ENCODE measurements around the gene GPC5.

Gene GPC5

DNA sequence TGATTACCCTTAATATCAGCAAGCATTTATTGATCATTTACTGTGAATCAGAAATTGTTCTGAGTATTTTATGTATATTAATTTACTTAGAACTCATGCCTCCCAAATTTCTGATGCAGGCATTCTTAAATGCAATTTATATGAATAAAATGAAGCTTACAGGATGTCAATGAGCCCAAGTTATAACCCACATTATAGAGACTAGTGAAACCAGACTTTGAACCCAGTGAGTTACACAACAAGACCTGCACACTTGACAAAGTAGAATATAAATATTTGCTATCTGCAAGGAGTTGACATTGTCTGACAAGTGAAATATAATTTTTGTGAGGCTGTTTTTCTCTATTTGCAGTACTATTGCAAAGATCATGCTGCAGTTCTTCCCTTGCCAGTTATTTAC, 656.0 kb downstream of the GPC5 start:
- no peak for DNase-seq

DNA sequence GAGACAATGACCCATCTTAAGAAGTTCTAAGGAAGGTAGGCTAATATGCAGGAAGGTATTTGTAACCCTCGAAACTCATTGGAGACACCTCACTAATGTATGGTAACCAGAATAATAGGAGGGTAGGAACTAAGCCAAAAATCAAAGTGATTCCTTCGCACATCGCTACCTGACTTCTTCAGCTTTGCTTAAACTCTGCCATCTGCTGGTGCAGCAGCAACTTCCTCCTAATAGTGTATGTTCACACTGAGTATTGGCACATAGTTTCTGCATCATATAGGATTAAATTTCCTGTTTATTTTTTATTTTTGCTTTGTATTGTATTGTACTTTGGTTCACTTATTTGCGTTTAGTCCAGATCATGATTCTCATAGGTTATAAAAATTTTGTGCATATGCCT, 676.2 kb downstream of the GPC5 start:
- no peak for DNase-seq

DNA sequence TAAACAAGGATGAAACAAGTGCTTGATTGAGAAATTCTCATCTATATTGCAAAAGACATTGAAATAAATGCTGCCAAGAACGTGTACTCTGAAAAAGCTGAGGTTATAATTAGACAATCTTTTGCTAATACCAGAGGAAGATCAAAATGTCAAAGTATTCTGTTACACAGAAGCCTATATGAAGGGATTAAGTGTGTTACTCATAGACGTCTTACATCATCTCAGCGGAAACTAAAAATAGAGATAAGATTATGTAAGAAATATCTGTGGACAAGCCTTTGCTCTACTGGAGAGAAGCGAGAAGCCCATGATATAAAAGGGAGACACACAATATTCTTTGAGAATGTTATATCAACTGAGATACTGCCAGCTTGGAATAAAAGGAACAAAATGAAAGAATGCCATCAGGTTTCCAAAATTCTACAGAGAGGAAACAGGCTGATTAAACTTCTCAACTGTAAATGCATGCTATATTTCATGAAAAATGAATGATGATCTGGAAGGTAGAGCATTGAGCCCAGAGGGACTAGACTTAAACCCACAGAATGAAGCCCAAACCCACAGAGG, 699.0 kb downstream of the GPC5 start:
- DNase-seq, result no peak

DNA sequence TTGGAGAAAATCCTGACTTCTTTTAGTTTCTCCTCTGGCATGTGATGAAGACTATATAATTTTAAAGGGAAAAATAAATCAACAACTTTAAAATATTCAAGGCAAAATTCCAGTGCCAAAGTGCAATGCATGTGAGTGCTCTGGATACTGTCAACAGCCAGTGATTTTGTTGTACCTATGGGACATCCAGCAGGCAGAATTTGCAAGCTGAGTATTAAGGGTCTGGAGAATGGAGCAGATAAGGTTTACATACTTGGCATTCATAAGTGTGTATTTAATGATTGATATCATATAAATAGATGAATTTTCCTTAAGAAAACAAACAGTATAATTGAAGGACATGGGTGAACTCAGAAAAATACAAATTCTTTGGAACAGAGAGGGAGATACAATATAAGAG, 703.4 kb downstream of the GPC5 start:
- no peak for DNase-seq

DNA sequence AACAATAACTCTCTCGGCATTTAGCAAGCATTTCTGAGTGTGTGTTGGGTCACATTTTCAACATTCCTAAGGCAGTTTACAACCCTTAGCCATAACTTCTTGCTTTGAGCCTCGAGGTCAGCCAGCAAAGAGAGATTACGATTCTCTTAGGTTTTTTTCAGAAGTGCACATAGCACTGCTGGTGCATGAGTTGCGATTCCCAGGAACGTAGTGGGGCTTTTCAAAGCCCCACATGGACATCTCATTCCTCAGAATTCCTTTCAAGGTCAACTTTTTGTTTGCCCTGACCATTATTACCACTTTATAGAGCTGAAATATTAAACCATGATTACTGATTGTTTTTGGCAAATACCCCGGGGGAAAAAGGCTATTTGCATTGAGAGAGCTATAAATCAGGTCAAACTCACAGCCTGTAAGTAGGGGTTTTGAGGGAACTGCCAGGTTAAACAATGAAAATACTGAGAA, 705.3 kb downstream of the GPC5 start:
- DNase-seq, result no peak

DNA sequence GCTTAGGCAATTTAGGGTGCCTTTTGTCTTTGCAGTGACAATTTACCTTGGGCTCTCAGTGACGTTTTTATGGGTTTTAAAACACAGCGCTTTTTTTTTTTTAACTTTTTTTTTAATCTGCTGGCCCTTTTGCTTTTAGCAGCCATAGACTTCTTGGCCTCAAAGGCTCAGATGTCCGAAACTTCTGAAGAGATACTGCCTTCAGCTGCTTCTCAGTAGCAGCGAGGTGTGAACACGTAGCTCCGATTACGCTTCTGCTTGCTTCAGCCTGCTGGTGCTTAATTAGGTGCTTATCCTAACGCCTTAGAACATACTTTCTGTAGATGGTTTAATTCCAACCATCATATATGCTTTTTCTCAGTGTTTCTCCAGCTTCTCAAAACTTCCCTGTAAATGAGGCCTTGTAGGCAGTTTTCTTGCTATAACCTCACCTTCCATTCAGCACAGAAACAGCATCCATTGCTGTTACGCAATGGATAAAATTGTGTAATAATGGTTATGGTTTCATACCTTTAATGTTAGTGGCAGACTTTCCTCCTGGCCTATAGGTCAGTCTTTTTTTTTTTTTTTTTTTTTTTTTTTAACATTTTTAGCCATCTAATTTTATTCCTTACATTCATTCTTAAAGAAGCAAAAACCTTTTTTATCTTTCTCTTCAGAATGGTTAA, 723.9 kb downstream of the GPC5 start:
- DNase-seq, result no peak

DNA sequence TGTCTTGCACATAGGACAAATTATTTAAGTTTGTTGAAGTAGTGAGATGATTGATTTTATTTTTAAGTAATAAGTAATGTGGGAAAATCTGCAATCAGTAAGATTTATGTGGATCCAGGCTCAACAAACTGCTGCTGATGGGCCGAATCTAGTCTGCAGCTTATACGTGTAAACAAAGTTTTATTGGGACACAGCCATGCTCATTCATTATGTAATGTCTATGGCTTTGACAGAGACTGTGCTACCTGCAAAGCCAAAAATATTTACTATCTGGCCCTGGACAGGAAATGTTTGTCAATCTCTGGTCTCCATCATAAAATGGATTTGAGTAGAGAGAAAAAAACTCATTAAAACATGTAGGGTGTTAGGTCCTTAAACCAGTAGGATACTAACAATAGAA, 728.0 kb downstream of the GPC5 start:
- no peak for DNase-seq

DNA sequence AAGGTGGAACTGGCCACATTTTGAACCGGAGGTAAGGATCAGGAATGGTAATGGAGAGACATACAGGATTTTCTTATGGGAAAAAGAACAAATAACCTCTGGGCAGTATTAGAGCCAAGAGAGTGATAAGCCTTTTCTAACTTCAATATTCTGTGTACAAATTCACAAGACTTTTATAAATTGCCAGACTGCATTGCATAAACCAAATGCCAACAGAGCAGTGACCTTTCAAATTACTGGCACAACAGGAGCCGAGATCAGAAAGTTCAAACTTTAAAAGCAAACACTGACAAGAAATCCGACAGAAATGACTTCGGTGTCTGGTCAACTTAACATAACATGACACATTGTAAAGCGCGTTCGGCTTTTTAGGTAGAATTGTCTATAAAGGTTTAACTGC, 737.1 kb downstream of the GPC5 start:
- no peak for DNase-seq

DNA sequence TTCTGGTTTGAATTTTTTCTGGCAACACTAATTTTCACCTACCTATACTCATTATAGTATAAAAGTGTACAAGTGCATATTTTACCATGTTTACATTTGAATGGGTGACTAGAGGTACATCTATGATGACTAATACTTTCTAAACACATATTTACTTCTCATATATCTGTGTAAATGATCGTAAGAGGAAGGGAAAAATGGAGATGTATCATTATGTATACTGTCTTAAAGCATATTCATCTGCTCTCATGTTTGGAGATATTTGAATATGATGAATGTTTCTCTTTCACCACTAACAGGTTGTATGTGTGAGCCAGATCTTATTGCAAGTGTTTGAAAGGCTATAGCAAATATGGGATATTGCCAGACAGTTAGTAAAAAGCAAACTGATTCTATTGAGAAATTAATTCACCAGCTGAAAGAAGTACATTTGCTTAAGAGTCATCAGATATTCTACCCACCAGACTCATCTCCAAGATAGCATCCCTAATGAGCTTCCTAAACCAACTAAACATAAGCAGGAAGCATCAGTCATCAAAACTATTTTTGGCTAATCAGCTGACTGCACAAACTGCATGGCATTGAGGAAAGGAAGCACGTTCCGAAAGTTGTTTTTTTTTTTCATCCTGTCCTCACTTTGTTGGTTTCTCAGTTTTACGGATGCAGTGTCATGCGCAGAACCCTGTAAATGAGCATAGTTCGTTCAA, 738.2 kb downstream of the GPC5 start:
- no peak for DNase-seq

DNA sequence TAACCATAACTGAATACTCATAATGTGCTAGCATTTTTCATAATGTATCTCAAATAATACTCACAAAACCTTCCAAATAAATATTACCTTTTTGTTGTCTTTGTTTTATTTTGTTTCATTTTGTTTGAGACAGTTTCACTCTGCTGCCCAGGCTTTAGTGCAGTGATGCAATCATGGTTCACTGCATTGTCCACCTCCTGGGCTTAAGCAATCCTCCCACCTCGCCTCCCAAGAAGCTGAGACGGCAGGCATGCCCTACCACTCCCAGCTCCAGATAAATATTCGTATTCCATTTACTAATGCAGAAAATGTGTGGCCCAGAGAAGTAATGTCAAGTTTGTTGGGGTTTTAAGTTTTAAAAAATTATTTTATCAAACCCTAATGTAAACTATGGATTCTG, 739.1 kb downstream of the GPC5 start:
- no peak for DNase-seq

DNA sequence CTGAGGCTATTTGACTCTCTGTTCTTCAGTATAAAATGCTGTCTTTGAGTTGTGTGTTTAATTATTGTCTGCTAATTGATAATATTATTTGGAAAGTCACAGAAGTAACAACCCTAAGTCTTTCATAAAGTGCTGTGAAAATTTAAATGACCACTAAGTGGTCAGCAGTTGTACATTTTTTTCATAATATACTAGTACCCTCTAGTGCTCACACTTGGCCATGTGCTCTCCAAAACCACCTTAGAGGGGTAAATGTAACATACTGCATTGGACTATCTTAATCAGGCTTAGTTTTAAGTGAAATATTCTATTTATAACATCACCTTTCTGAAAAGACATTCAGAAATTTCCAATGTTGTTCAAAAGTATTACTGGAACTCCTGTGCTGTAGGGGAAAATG, 745.3 kb downstream of the GPC5 start:
- DNase-seq, result no peak

DNA sequence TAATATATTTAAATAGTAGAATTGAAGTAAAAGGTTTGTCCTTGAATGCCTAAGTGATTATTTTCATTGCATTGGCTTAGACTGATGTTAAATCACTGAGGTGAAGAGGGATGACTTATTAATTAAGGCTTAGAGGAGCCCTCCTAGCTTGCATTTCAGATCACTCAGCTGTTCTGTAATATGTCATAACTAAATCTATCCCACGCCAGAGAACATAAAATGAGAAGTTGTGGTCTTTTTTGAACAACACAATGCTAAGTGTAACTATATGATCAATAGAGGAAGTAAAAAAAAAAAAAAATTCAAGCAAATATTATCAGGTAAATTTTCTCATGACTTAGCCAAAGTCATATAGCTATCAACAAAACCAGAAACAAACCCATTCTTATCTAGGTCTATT, 752.2 kb downstream of the GPC5 start:
- no peak for DNase-seq

DNA sequence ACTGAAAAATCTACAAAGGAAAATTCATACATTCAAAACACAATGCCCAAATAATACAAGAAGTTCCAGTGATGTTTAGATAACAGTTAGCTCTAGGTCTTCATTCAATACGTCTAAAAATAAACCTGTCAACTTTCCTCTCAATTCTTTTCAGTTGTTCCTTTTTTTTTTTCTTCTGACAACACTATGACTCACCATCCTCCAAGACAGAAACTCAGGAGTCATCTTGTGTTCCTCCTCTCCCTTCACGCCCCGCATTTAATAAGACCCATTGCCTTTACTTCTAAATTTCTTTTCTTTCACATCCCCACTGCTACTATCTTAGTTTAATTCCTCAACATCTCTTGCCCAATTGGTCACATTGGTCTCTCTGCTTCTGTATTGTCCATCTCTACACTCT, 759.9 kb downstream of the GPC5 start:
- DNase-seq, result no peak

DNA sequence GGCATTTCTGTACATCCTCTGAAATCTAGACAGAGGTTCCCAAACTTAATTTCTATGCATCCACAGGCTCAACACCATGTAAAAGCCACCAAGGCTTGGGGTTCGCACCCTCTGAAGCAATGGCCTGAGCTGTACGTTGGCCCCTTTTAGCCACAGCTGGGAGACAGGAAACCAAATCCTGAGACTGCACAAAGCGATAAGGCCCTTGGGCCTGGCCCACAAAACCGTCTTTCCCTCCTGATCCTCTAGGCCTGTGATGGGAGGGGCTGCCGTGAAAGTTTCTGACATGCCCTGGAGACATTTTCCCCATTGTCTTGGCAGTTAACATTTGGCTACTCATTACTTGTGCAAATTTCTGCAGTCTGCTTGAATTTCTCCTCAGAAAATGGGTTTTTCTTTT, 766.4 kb downstream of the GPC5 start:
- DNase-seq, result no peak

DNA sequence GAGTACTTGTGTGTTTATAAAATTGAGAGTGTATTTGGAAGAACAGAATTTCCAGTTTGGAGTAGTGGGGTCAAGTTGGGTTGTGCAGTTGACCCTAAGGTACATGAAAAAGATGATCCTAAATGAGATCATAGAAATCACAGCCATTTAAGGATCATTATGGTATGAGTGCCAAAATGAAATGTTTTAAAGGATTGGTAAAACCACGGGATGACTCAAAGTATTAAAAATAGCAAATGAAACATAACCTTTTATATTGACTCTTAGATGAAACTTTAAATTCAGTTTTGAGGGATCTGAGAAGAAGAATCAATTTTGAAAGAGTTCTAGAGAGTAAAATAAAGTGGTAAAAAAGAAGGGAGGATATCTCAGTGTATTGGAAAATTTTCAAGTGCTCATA, 773.8 kb downstream of the GPC5 start:
- no peak for DNase-seq

DNA sequence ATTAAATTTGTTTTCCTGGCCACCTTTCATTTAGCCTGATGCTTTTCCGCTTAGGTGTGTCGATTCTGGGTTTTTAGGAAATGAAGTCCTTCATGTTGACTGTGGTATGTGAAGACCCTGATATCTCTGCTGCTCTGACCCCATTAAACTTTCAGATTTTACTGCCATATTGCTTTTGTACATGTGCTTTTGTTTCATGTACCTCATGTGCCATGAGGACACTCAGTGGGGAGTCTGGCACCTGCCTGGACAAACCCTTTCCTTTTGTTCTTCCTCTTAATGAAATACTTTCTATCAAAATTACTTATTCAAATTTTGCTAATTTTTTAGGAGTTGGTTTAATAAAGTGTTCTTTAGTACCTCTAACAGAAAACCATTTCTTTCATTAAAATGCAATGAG, 774.8 kb downstream of the GPC5 start:
- DNase-seq, result no peak

DNA sequence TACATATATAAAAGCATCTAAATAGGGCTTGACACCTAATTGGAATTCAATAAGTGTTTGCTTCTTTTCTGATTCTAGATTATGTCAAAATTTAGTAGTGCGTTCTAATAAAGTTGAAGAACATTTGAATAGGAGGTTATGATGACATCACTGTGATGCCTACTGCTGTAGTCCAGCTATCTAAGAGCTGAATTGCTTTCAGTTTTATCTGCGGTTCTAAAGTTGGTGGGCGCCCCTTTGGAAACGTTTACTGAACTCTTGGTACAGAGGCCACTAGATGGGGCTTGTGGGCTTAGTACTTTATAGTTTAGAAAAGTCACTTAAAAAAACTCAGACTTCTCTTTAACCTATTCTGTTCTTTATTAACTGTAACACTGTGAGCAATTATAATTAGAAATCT, 776.9 kb downstream of the GPC5 start:
- peak; percentile 6 for DNase-seq

DNA sequence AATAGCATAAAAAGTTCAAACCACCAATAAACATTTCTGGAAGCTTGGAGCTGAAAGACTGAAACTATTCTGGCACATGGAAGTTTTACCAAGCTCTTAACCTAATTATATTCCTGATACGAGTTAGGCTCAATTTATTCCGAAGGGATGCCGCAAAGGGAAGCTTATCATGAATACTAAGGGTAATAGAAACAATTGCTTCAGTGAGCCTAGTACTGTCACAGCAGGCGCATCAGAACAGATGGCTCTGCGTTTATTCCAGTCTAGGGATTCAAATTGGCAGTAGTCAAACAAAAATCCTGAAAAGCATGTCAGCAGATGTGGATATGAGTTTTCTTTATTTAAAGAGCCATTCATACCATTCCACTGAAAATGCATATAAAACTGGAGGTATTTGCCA, 779.5 kb downstream of the GPC5 start:
- no peak for DNase-seq

DNA sequence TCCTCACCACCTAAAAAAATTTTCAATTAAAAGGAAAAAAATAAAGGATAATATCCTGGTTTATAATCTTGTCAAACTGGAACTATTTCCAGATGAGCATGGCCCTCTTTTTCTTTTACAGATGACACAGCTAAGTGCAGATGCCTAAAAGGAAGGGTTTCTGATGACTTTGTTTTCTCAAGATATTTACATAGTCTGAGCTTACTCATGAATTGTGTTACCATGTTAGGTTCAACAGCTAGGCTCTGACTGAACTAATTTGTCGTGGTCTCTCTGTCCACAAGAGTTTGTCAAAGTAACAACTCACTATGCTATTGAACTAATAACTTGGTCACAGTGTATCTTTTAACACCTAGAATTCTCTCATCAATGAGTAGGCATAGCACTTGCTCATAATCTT, 780.8 kb downstream of the GPC5 start:
- DNase-seq, result no peak

DNA sequence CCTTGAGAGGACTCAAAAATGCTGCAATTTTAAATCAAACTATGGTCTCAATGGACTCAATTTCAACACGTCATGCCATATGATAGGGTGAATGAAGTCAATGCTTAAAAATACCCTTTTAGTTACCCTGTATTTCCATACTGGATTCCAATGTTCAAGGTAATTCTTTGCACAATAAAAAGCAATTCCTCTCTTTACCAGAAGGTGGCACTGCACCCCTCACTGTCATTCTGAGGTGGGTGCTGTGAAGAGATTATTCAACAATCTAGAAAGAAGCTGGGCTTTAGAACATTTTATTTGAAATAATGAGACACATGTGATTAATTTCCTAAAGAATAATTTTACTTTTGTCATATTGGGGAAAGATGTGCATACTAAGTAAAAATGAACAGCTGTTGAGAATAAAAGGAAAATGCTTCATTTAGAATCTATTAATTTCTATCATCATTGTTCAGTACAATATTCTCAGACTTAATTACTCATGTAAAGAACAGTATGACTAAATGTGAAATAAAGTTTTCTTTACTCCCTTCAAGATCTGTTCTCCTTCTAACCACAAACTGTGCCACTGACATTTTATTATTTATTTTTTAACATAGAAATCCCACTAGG, 789.1 kb downstream of the GPC5 start:
- peak; percentile 13 for DNase-seq

DNA sequence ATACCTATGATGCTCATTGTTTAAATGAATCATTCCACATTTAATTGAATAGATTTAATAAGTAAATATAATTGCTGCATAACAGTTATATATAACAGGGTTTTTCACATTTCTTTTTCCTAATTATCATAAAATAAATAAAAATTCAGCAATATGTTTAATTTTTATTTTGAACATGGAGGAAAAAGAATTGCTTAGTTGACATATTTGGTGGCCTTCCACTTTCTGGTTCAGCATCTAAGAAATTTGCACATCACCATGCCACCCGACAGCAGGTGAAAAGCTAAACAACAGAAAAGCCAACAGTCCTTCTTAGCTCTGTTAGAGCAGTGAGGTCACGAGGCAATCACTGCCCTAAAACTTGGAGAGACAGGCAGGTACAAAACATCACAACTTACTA, 790.2 kb downstream of the GPC5 start:
- DNase-seq, result no peak

DNA sequence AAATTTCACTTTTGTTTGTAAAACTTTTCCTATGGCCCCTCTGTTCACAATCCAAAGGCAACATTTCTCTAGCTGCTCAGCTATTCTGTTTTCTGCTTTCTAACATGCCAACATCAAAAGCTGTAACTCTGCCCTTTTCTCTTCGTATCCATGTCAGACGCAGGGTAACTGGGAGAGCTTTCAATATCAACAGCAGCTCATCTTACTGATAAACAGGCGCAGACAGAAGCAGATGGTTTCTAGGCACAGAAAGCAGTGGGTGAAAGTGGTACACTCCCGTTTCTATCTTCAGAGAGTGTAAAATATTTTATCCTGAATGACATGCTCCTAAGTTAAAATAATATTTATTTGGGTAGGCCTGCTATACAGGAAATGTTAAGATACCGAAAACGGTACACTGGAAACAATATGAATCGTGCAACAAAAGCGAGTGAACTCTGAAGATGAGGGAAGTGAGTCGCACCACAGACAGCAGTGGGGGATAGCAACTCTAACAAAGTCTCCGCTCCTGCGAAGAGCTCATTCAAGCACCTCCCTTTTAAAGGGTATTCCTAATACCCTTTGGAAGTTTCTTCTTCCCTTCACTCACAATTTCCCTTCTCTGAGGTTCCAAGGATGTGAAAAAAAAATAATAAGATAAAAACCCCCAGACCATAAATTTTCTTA, 798.3 kb downstream of the GPC5 start:
- no peak for DNase-seq

DNA sequence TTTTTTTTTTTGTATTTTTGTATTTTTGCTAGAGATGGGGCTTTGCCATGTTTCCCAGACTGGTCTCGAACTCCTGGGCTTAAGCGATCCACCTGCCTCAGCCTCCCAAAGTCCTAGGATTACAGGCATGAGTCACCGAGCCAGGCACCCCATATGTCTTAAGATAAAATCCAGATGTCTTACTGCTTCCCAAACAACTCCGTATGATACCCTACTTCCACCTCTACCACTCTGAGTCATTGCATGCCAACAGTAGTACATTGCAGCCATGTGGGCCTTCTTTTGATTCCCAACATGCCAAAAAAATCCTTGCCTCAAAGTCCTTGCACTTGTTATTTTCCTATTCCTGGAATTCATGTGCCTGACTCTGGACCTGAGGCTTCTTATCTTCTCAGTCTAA, 799.2 kb downstream of the GPC5 start:
- DNase-seq, result no peak

DNA sequence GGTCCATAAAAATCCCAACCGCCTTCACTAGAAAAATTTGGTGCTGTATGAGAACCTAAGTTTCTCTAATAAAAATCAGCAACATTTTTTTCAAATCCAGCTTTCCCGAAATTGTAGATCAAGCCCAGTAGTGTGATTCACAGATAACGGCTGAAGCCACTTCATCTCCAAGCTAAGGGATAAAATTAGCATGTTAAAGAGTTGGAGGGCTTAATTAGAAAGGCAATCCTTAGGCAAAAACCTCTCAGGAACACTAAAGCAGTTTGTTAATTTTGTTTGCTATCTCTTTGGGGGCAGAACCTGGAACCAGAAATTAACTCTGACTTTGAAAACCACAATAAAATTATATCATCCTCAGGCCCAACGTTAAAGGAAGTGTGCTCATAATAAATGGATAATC, 820.2 kb downstream of the GPC5 start:
- DNase-seq, result no peak

Data from activated CD4-positive, alpha-beta T cell treated with anti-CD3 and anti-CD28 coated beads for 48 hours (primary cell).